CD4-positive, alpha-beta memory T cell (primary cell): Measurements from ENCODE around the gene NUBP2. TPM values are rescaled to one million over a fixed set of nuclear protein-coding genes. Genes with fewer than 3 reads are reported as not detected.

ENCODE experiments used
- CTCF ChIA-PET: fragments of 350-600 bp; sonication (Branson Sonifier 250); formaldehyde crosslinking; loops from one replicate; lab custom pipeline; 2021; ENCODE audit warnings: inconsistent platforms; ENCODE audit not compliant: partially characterized antibody; lab: Charles Lee
- POLR2A ChIA-PET: fragments of 350-600 bp; sonication (Branson Sonifier 250); formaldehyde crosslinking; loops from one replicate; lab custom pipeline; 2021; ENCODE audit not compliant: partially characterized antibody; lab: Charles Lee
- DNase-seq, 5 donors: peaks; one replicate each; pipeline versions ENCODE4 v3.0.0 to v3.0.0-alpha.2; 2020 to 2022; ENCODE audit warnings: mixed read lengths in 1 of 5
- H3K27ac ChIP-seq: one replicate; pipeline ENCODE4 v1.7.0; 2013; ENCODE audit warnings: low read depth, low read length
- H3K27me3 ChIP-seq: 2 replicates; pipeline ENCODE4 v1.7.0; 2013; ENCODE audit warnings: mild to moderate bottlenecking, low read length, moderate library complexity; ENCODE audit not compliant: insufficient read depth
- H3K36me3 ChIP-seq: 2 replicates; pipeline ENCODE4 v1.7.0; 2013; ENCODE audit warnings: mild to moderate bottlenecking, low read length, moderate library complexity; ENCODE audit not compliant: insufficient read depth
- H3K4me1 ChIP-seq: 2 replicates; pipeline ENCODE4 v1.7.0; 2013; ENCODE audit warnings: mild to moderate bottlenecking, low read length, moderate library complexity; ENCODE audit not compliant: insufficient read depth
- H3K4me3 ChIP-seq, 2 donors: one replicate each; pipeline ENCODE4 v1.7.0; 2013; ENCODE audit warnings: low read length in 2 of 2, mild to moderate bottlenecking in 1 of 2
- H3K9me3 ChIP-seq, 2 donors: one replicate each; pipeline ENCODE4 v1.7.0; 2013; ENCODE audit warnings: low read length in 2 of 2, control low read depth in 1 of 2; ENCODE audit not compliant: control insufficient read depth in 1 of 2
- H3K27ac Mint-ChIP-seq, 7 donors: one replicate each; pipeline ENCODE4 v1.8.0; 2020 to 2021; ENCODE audit warnings: mixed read lengths in 7 of 7, mild to moderate bottlenecking in 6 of 7, inconsistent platforms in 3 of 7, moderate library complexity in 3 of 7
- H3K27me3 Mint-ChIP-seq, 2 donors: one replicate each; pipeline ENCODE4 v1.8.0; 2020 to 2021; ENCODE audit warnings: mixed read lengths in 2 of 2
- H3K36me3 Mint-ChIP-seq, 2 donors: one replicate each; pipeline ENCODE4 v1.8.0; 2020 to 2021; ENCODE audit warnings: mixed read lengths in 2 of 2, inconsistent platforms in 1 of 2, mild to moderate bottlenecking in 1 of 2
- H3K4me1 Mint-ChIP-seq, 4 donors: one replicate each; pipeline ENCODE4 v1.8.0; 2020 to 2021; ENCODE audit warnings: mixed read lengths in 4 of 4, mild to moderate bottlenecking in 1 of 4
- H3K4me3 Mint-ChIP-seq, 8 donors: one replicate each; pipeline ENCODE4 v1.8.0; 2020 to 2021; ENCODE audit warnings: mixed read lengths in 8 of 8, mild to moderate bottlenecking in 7 of 8, moderate library complexity in 6 of 8, inconsistent platforms in 3 of 8
- H3K9me3 Mint-ChIP-seq, 8 donors: one replicate each; pipeline ENCODE4 v1.8.0; 2020 to 2021; ENCODE audit warnings: mixed read lengths in 8 of 8, mild to moderate bottlenecking in 5 of 8, inconsistent platforms in 3 of 8, moderate library complexity in 1 of 8
- intact Hi-C: fragments of 100-400 bp; cut with micrococcal nuclease; formaldehyde crosslinking; loops from one replicate; pipeline ENCODE4 v1.15.1; 2023
- polyA plus RNA-seq, 2 donors: library from polyadenylated mRNA; unstranded; fragments of 300-500 nt; fragmentation: Illumina TruSeq; gene quantifications; one replicate each; pipeline ENCODE4 v1.2.3, GENCODE V29; 2021
- total RNA-seq, 2 experiments: library from RNA; stranded (reverse); gene quantifications; one replicate each; pipeline ENCODE4 v1.2.3, GENCODE V29; 2021

NUBP2 gene
- total and polyA plus RNA-seq, 4 experiments from 2014 or later, result 55.9 to 98.9 (median 68.5) TPM

DNA sequence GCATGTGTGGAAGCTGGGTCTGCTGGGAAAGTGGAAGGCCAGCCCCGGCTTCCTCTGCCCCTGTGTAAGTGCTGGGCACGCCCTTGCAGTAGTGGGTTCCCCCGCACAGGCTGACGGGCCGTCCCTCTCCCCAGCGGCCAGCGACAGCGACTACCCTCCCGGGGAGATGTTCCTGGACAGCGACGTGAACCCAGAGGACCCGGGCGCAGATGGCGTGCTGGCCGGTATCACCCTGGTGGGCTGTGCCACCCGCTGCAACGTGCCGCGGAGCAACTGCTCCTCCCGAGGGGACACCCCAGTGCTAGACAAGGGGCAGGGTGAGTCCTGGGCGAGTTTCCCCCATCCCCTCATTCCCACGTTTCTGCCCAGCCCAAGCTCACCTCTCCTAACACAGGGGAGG lies 16.9 kb upstream of the NUBP2 start:
- Histone ChIP-seq H3K4me1 (peaks cover 7% of the 10 kb centered on the region), H3K36me3 (peaks cover 24% of the 10 kb centered on the region), H3K9me3 (no peaks in the 10 kb centered on the region), H3K4me3 (no peak overlapping the region), H3K27ac (no peak overlapping the region), H3K27me3 (no peaks in the 10 kb centered on the region)
- POLR2A ChIA-PET, result interaction anchor here (11.4 kb wide), 1 partner anchor 14 kb away, joined by 185 read pairs; the partner anchor contains the start of genes NUBP2 and SPSB3
- Mint-ChIP-seq H3K36me3 (peaks cover 8 to 28% of the 10 kb centered on the region in 2 donors), H3K4me3 (no peak overlapping the region), H3K27me3 (no peaks in the 10 kb centered on the region), H3K27ac (no peak overlapping the region), H3K9me3 (no peaks in the 10 kb centered on the region), H3K4me1 (peaks cover 0 to 10% (median 4%) of the 10 kb centered on the region in 4 donors)
- DNase-seq, result no peak
- intact Hi-C loops, result no loop called here
- CTCF ChIA-PET, result interaction anchor here (1.4 kb wide), 1 partner anchor 42 kb away, joined by 3 read pairs; no protein-coding TSS in a partner anchor

DNA sequence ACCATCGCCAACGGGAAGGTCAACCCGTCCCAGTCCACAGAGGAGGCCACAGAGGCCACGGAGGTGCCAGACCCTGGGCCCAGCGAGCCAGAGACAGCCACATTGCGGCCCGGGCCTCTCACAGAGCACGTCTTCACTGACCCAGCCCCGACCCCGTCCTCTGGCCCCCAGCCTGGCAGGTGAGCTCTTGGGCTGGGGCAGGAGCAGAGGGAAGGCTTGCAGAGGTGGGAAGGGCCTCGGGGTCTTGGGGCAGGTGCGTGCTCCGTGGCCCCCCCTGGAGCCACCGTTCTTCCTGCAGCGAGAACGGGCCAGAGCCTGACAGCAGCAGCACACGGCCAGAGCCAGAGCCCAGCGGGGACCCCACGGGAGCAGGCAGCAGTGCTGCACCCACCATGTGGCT lies 16.5 kb upstream of the NUBP2 start:
- no peak overlapping the region for H3K27ac Mint-ChIP-seq
- no peak overlapping the region for H3K4me3 Mint-ChIP-seq
- H3K9me3 Mint-ChIP-seq, result no peaks in the 10 kb centered on the region

DNA sequence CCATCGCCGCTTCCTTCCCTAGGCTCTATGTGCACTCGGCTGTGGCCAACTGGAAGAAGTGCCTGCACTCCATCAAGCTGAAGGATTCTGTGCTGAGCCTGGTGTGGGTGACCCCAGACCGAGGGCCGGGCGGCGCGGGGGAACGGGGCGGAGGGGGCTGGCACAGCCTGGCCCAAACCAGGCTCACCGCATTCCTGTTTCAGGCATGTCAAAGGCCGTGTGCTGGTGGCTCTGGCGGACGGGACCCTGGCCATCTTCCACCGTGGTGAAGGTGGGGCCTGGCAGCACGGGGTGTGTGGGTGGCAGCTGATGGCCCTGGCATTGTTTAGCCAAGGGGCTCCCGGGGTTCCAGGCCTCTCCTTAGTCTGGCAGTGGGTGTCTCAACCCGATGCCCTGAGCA lies 16.1 kb upstream of the NUBP2 start:
- peaks cover 24% of the 10 kb centered on the region for H3K36me3 ChIP-seq
- ChIA-PET CTCF (no interaction called here), POLR2A (interaction anchor here (9.4 to 11.4 kb wide), 2 partner anchors 14 to 60 kb away, joined by 66 to 185 read pairs; partner anchors contain the start of genes MAPK8IP3, NUBP2 and SPSB3)
- Mint-ChIP-seq H3K4me1 (peaks cover under 1 to 10% (median 6%) of the 10 kb centered on the region in 4 donors), H3K36me3 (peaks cover 4 to 22% of the 10 kb centered on the region in 2 donors), H3K27me3 (no peaks in the 10 kb centered on the region), H3K4me3 (no peak overlapping the region), H3K9me3 (no peaks in the 10 kb centered on the region), H3K27ac (peak overlapping the region in 1 of 7 donors; percentile 24)
- peaks cover 7% of the 10 kb centered on the region for H3K4me1 ChIP-seq
- no peaks in the 10 kb centered on the region for H3K9me3 ChIP-seq
- no peak overlapping the region for H3K4me3 ChIP-seq
- DNase-seq, result no peak
- intact Hi-C loops, result no loop called here
- no peaks in the 10 kb centered on the region for H3K27me3 ChIP-seq
- H3K27ac ChIP-seq, result no peak overlapping the region

More for the DNA sequence above, 16.5 kb upstream of the NUBP2 start:
- peaks cover 0 to 10% (median 4%) of the 10 kb centered on the region in 4 donors for H3K4me1 Mint-ChIP-seq
- DNase-seq, result no peak
- POLR2A ChIA-PET, result interaction anchor here (11.4 kb wide), 1 partner anchor 14 kb away, joined by 185 read pairs; the partner anchor contains the start of genes NUBP2 and SPSB3
- Histone ChIP-seq H3K27ac (no peak overlapping the region), H3K4me1 (peaks cover 7% of the 10 kb centered on the region), H3K36me3 (peaks cover 24% of the 10 kb centered on the region), H3K9me3 (no peaks in the 10 kb centered on the region), H3K4me3 (no peak overlapping the region), H3K27me3 (no peaks in the 10 kb centered on the region)
- H3K27me3 Mint-ChIP-seq, result no peaks in the 10 kb centered on the region
- CTCF ChIA-PET, result no interaction called here
- H3K36me3 Mint-ChIP-seq, result peaks cover 5 to 24% of the 10 kb centered on the region in 2 donors
- intact Hi-C loops, result no loop called here

DNA sequence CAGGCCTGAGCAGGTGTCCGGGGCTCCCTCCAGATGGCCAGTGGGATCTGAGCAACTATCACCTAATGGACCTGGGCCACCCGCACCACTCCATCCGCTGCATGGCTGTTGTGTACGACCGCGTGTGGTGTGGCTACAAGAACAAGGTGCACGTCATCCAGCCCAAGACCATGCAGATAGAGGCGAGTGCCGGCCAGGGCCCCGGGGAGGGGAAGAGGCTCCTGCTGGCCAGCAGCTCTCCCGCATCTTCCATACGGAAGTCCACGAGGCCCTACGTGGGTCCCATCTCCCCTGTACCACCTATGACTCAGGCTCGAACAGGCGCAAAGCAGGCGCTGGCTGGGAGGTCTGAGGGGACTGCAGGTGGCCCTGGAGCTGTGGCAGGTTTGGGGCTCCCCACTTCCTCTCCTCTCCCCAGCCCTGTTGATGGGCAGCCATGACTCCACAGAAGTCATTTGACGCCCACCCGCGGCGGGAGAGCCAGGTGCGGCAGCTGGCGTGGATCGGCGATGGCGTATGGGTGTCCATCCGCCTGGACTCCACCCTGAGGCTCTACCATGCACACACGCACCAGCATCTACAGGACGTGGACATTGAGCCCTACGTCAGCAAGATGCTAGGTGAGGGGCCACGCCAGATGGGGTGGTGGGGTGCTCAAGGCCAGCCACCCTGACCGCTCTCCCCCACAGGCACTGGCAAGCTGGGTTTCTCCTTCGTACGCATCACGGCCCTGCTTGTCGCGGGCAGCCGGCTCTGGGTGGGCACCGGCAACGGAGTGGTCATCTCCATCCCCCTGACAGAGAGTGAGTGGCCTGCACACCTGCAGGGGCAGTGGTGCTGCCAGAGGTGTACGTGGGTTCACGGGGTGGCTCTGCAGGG lies 15.4 kb upstream of the NUBP2 start:
- H3K9me3 ChIP-seq, result no peaks in the 10 kb centered on the region
- H3K9me3 Mint-ChIP-seq, result no peaks in the 10 kb centered on the region
- DNase-seq, result no peak
- H3K36me3 ChIP-seq, result peaks cover 21% of the 10 kb centered on the region
- peaks cover 13% of the 10 kb centered on the region for H3K4me1 ChIP-seq
- peak overlapping the region in 1 of 7 donors; percentile 24 for H3K27ac Mint-ChIP-seq
- no peak overlapping the region for H3K4me3 Mint-ChIP-seq
- no peaks in the 10 kb centered on the region for H3K27me3 ChIP-seq
- ChIA-PET POLR2A (interaction anchor here (9.4 to 11.4 kb wide), 2 partner anchors 13 to 61 kb away, joined by 66 to 185 read pairs; partner anchors contain the start of genes MAPK8IP3, NUBP2 and SPSB3), CTCF (no interaction called here)
- peaks cover 6 to 17% (median 12%) of the 10 kb centered on the region in 4 donors for H3K4me1 Mint-ChIP-seq
- no peak overlapping the region for H3K4me3 ChIP-seq
- intact Hi-C loops, result no loop called here
- H3K27ac ChIP-seq, result no peak overlapping the region
- H3K27me3 Mint-ChIP-seq, result no peaks in the 10 kb centered on the region
- peaks cover 4 to 26% of the 10 kb centered on the region in 2 donors for H3K36me3 Mint-ChIP-seq

DNA sequence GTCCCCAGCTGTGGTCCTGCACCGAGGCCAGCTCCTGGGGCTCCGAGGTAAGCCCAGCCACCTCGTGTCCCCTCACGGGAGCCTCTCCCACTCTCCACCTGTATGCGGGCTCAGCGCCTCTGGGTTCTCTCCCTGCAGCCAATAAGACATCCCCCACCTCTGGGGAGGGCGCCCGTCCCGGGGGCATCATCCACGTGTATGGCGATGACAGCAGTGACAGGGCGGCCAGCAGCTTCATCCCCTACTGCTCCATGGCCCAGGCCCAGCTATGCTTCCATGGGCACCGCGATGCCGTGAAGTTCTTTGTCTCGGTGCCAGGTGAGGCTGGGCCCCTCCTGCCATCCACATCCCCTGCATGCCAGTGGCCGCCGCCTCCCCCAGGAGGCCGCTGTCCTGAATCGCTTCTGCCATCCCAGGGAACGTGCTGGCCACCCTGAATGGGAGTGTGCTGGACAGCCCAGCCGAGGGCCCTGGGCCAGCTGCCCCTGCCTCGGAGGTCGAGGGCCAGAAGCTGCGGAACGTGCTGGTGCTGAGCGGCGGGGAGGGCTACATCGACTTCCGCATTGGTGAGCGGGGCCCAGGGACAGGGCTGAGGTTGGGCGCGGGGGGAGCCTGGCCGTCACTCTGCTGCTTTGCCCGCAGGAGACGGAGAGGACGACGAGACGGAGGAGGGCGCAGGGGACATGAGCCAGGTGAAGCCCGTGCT lies 14.5 kb upstream of the NUBP2 start:
- H3K27me3 Mint-ChIP-seq, result no peaks in the 10 kb centered on the region
- no peak overlapping the region for H3K4me3 Mint-ChIP-seq
- H3K9me3 Mint-ChIP-seq, result no peaks in the 10 kb centered on the region
- Histone ChIP-seq H3K27me3 (no peaks in the 10 kb centered on the region), H3K9me3 (no peaks in the 10 kb centered on the region), H3K27ac (no peak overlapping the region), H3K36me3 (peaks cover 12% of the 10 kb centered on the region), H3K4me3 (no peak overlapping the region), H3K4me1 (peaks cover 14% of the 10 kb centered on the region)
- intact Hi-C loops, result no loop called here
- peaks cover 6 to 18% (median 13%) of the 10 kb centered on the region in 4 donors for H3K4me1 Mint-ChIP-seq
- POLR2A ChIA-PET, result interaction anchor here (9.4 to 11.4 kb wide), 2 partner anchors 12 to 61 kb away, joined by 66 to 185 read pairs; partner anchors contain the start of genes MAPK8IP3, NUBP2 and SPSB3
- peak overlapping the region in 2 of 7 donors; percentile 18 to 19 for H3K27ac Mint-ChIP-seq
- DNase-seq, result no peak
- CTCF ChIA-PET, result no interaction called here
- H3K36me3 Mint-ChIP-seq, result peaks cover 4 to 28% of the 10 kb centered on the region in 2 donors

DNA sequence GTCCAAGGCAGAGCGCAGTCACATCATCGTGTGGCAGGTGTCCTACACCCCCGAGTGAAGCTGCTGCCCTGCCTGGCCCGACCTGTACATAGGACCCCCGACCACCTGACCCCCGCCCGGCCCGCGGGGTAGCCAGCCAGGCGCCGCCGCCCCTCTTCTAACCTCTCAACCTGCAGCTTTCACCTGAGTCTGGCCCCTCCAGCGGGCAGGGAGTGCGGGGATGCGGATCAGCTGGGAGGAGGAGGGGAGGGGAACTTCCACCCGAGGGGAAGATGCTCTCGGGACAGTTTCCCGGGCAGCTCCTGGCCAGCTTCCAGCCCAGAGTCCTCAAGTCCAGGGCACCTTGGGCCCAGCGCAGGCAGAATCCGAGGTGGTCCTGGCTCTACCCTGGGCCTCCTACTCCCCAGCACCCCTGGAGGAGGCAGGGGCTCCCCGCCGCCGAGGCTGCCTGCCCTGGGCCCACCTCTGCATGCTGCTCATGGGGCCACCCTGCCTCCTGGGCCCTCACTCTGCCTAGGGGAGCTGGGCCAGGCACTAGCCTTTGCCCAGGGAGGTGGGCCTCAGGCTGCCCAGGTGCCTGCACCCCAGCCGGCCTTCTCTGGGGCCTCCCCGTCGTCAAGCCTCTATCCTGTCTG lies 13.9 kb upstream of the NUBP2 start:
- peaks cover 4 to 28% of the 10 kb centered on the region in 2 donors for H3K36me3 Mint-ChIP-seq
- no peak overlapping the region for H3K27ac ChIP-seq
- DNase-seq, result no peak
- H3K4me1 Mint-ChIP-seq, result peaks cover 8 to 20% (median 14%) of the 10 kb centered on the region in 4 donors
- no peaks in the 10 kb centered on the region for H3K9me3 Mint-ChIP-seq
- H3K36me3 ChIP-seq, result peaks cover 12% of the 10 kb centered on the region
- no peak overlapping the region for H3K4me3 ChIP-seq
- no peaks in the 10 kb centered on the region for H3K9me3 ChIP-seq
- CTCF ChIA-PET, result no interaction called here
- H3K27me3 ChIP-seq, result no peaks in the 10 kb centered on the region
- H3K27me3 Mint-ChIP-seq, result no peaks in the 10 kb centered on the region
- peak overlapping the region in 1 of 7 donors; percentile 82 for H3K27ac Mint-ChIP-seq
- peaks cover 17% of the 10 kb centered on the region for H3K4me1 ChIP-seq
- H3K4me3 Mint-ChIP-seq, result peak overlapping the region in 1 of 8 donors; percentile 9
- intact Hi-C loops, result no loop called here
- POLR2A ChIA-PET, result interaction anchor here (1.1 to 11.4 kb wide), 3 partner anchors 11 to 405 kb away, joined by 3 to 185 read pairs (median 66); partner anchors contain the start of genes MAPK8IP3, NUBP2 and SPSB3
